H1 (cell line): ENCODE results near the gene EXOSC5. TPM values are rescaled to one million over a fixed set of nuclear protein-coding genes. Genes with fewer than 3 reads are reported as not detected.

ENCODE experiments used
- CHD1 ChIP-seq: IDR thresholded peaks from 2 replicates; pipeline ENCODE4 v1.6.1; 2012; ENCODE audit warnings: low read depth, low read length, improper control_type of control experiment
- CHD2 ChIP-seq: IDR thresholded peaks from 2 replicates; pipeline ENCODE4 v1.6.1; 2012; ENCODE audit warnings: low read length, improper control_type of control experiment
- NRF1 ChIP-seq: IDR thresholded peaks from 2 replicates; pipeline ENCODE4 v1.6.1; 2011; ENCODE audit warnings: mild to moderate bottlenecking, low read depth, low read length, improper control_type of control experiment
- POLR2AphosphoS5 ChIP-seq: IDR thresholded peaks from 2 replicates; pipeline ENCODE4 v1.6.1; 2011; ENCODE audit warnings: low read depth, low read length
- RAD21 ChIP-seq, 2 experiments: IDR thresholded peaks in 1 of 2; conservative IDR thresholded peaks in 1 of 2; 2 replicates each; pipeline ENCODE4 v1.6.1; 2011; ENCODE audit warnings: low read depth in 2 of 2, low read length in 2 of 2, improper control_type of control experiment in 1 of 2, inconsistent platforms in 1 of 2, mild to moderate bottlenecking in 1 of 2, moderate library complexity in 1 of 2
- SP1 ChIP-seq: IDR thresholded peaks from 2 replicates; pipeline ENCODE4 v1.6.1; 2011; ENCODE audit warnings: low read depth, low read length
- TAF7 ChIP-seq: optimal IDR thresholded peaks from 2 replicates; pipeline ENCODE3; 2011; ENCODE audit warnings: low read depth, mild to moderate bottlenecking, inconsistent platforms, low read length, moderate library complexity, borderline replicate concordance
- polyA plus RNA-seq, 7 experiments: library from polyadenylated mRNA; depleted of rRNA in 3 of 7; stranded (reverse) in 5 of 7; unstranded in 2 of 7; fragments of >200 nt in 5 of 7; fragments of 200-250 nt in 2 of 7; gene quantifications; 1 replicate in 5 of 7; 2 replicates in 1 of 7; 4 replicates in 1 of 7; pipeline versions ENCODE4 v1.2.1 to v1.2.3, GENCODE V29; 2011 to 2013; ENCODE audit warnings: missing spikeins in 2 of 7, mixed read lengths in 2 of 7
- total RNA-seq: library from RNA; stranded (reverse); fragmentation: NEBNext Ultra II Directional; extraction: Animal tissue kit (Norgen Biotek cat#: 25700); gene quantifications from 2 replicates; pipeline ENCODE4 v1.2.1, GENCODE V29; 2021
- TF ChIP-seq, protein P1 (sequence below): IDR thresholded peaks from 2 replicates; pipeline ENCODE4 v1.6.1; 2011; ENCODE audit warnings: low read length, improper control_type of control experiment

Gene EXOSC5
- total and polyA plus RNA-seq, 2 of the 8 experiments (the other 6 are each of a cell fraction or from before 2014, with no cell fraction given) = 56.2 to 92.8 TPM

GRCh38 chr19:41366089-41366488 is 31.1 kb downstream of the EXOSC5 start (continued):
- TF ChIP-seq SP1 (no peak), POLR2AphosphoS5 (no peak), TAF7 (no peak), CHD1 (no peak), CHD2 (no peak), RAD21 (IDR thresholded peaks at IDR 0.05 in 1 of 2, conservative IDR thresholded peaks at IDR 0.05 in 1 of 2; ENCODE audit: low read depth in 2 of 2, low read length in 2 of 2) (peak in 1 of 2 experiments; percentile 29; a peak in 1 of 4 replicates), NRF1 (no peak)
- TF ChIP-seq, protein P1, sequence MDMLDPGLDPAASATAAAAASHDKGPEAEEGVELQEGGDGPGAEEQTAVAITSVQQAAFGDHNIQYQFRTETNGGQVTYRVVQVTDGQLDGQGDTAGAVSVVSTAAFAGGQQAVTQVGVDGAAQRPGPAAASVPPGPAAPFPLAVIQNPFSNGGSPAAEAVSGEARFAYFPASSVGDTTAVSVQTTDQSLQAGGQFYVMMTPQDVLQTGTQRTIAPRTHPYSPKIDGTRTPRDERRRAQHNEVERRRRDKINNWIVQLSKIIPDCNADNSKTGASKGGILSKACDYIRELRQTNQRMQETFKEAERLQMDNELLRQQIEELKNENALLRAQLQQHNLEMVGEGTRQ = no peak
- TF ChIP-seq, all 59 proteins: peak for 3
